ENCODE results near the gene PROM1.

PROM1 gene

DNA sequence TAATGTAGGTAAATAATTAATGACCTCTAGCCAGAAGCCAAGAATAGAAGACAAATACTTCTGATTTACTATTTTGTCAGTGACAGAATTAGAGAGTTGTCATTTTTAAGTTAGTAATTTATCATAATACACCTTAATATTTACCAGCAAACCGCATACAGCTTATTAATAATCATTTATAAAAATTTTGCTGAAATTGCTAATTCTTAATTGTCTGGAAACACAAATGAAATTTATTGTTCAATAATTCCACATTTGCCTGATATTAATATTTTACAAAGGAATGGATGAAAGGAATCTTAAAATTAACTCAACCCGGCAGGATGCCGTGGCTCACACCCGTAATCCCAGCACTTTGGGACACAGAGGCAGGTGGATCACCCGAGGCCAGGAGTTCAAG lies 44.7 kb downstream of the PROM1 start:
- no peak overlapping the region for H3K4me3 ChIP-seq (ENCODE audit: low read depth, low read length)
- TF ChIP-seq, protein P1, sequence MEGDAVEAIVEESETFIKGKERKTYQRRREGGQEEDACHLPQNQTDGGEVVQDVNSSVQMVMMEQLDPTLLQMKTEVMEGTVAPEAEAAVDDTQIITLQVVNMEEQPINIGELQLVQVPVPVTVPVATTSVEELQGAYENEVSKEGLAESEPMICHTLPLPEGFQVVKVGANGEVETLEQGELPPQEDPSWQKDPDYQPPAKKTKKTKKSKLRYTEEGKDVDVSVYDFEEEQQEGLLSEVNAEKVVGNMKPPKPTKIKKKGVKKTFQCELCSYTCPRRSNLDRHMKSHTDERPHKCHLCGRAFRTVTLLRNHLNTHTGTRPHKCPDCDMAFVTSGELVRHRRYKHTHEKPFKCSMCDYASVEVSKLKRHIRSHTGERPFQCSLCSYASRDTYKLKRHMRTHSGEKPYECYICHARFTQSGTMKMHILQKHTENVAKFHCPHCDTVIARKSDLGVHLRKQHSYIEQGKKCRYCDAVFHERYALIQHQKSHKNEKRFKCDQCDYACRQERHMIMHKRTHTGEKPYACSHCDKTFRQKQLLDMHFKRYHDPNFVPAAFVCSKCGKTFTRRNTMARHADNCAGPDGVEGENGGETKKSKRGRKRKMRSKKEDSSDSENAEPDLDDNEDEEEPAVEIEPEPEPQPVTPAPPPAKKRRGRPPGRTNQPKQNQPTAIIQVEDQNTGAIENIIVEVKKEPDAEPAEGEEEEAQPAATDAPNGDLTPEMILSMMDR (conservative IDR thresholded peaks at IDR 0.05; ENCODE audit: low read depth, low read length) = no peak
- no peak for DNase-seq (ENCODE audit: low read depth)

DNA sequence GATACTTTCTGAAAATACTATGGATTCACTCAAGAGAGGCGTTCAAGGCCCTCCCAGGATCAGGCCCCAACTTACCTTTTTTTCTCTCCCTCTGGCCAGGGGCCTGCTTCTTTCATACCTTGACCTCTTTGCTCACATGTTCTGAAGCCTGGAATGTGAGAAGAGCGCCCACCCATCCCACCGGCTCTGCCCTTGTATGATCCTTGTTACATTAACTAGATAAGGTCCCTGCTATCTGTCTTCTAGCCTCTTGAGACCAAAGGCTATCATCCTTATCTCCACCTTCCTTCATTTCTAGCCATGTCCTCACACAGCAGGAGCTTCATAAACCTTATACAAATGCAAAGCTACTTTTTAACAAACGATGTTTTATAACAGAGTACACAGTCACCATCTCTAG lies 45.9 kb downstream of the PROM1 start:
- no peak overlapping the region for H3K4me3 ChIP-seq (ENCODE audit: low read depth, low read length)
- no peak for DNase-seq (ENCODE audit: low read depth)
- TF ChIP-seq, protein P1 (conservative IDR thresholded peaks at IDR 0.05; ENCODE audit: low read depth, low read length) = no peak

DNA sequence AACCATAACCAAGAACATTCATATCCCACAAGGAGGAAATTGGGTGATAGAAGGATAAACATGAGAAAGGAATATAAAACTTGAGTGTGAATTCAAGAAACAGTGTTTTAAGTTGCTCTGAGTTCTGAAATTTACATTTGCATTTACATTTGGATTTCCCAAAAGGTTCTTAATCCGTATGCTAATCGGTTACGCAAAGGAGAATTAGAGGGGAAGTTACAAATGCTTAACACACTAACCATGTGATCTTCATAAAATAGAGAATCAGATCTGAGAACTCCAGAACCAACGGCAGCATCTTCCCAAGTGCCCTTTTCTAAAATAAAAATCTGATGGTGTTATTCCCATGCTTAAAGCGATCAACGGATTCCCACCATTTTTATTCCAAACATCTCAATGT lies 48.0 kb downstream of the PROM1 start:
- TF ChIP-seq, protein P1 (conservative IDR thresholded peaks at IDR 0.05; ENCODE audit: low read depth, low read length) = no peak
- no peak for DNase-seq (ENCODE audit: low read depth)
- no peak overlapping the region for H3K4me3 ChIP-seq (ENCODE audit: low read depth, low read length)

DNA sequence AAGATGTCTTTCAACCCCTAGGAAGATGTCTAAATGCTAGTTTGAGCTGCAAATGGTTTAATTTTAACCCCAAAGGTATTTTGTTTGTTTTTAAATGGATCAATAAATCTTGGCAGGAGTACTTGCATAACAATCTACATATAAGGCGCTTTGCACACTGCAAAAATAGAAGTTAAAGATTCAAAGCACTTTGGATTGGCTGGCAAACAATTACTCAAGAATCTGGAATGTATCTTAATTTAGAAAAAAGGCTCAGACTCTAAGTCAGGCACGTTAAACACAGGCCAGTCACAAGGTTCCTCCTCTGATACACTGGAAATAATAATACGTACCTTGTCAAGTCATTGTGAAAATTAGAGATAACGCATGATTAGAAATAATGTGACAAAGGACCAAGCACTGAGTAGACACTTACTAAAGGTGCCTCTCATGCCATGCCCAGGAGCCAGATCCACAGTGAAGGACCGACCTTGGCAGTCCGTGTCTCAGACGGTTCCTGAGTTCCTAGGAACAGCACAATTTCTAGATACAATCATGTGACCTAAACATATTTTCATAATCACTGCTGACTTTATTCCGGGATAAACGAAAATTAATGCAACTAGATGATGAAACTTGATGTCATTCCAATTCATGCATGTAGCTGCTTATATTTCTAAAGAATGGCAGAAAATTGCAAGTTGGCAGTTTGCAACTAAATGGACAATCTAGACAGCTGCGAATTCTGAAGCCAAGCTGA lies 49.6 kb downstream of the PROM1 start:
- no peak overlapping the region for H3K4me3 ChIP-seq (ENCODE audit: low read depth, low read length)
- TF ChIP-seq, protein P1 (conservative IDR thresholded peaks at IDR 0.05; ENCODE audit: low read depth, low read length) = no peak
- DNase-seq (ENCODE audit: low read depth) = peak; percentile 57

DNA sequence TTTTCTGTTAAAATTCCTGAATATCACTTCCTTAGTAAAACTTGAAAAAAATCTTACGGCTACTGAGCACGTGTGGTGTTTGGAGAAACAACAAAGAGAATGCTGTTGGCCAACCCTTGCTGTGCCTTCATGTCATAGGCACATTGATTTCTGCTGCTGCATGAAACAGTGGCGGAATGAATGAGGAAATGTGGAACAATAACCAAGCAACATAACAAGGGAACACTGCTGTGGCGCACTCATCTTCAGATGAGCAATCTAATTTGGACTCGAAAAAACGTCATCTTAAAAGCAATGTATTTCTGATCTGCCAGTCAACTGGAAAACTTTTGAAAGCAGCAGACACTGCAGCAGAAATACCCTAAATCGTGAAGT lies 51.4 kb downstream of the PROM1 start:
- TF ChIP-seq, protein P1 (conservative IDR thresholded peaks at IDR 0.05; ENCODE audit: low read depth, low read length) = no peak
- no peak for DNase-seq (ENCODE audit: low read depth)
- no peak overlapping the region for H3K4me3 ChIP-seq (ENCODE audit: low read depth, low read length)

DNA sequence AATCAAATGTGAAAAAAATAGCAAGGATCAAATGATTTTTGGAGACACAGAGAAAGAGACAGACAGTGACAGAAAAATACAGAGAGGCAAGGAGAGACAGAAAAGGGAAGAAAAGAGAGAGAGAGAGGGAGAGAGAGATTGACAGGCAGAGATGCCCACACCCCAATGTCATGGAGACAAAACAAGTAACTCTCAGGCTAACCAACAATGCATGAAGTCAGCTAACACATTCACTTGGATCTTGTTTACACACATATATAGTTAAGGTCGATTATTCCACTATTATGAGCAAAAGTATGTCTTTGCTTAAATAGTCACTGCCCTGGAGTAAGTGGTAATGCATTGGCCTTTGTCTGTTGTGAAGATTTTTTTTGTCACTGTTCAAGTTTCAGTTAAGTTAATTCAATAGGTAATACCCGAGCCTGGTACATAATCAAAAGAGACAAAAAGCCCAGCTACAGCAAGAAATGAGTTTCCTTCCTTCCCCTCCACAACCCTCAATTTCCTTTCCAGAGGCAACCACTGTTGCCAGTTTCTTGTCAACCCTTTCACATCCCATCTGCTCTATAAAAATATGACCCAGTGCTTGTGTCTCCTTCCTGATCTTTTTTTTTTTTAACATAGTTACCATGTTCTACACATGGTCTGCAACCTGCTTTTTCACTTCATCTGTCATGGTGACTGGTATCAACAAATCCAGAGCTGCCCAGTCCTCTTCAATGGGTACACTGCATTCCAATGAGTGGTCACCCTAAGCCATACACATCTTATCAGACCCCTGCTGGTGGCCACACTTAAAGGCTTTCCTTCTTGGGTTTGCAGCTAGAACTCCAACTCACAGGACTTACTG lies 52.1 kb downstream of the PROM1 start:
- H3K4me3 ChIP-seq (ENCODE audit: low read depth, low read length) = no peak overlapping the region
- TF ChIP-seq, protein P1 (conservative IDR thresholded peaks at IDR 0.05; ENCODE audit: low read depth, low read length) = no peak
- no peak for DNase-seq (ENCODE audit: low read depth)

All from choroid plexus epithelial cell (primary cell).